Muscle layer of duodenum (tissue), 2 donors: Measurements from ENCODE around the gene LCLAT1.

Source experiments
- H3K27ac ChIP-seq: one replicate; pipeline ENCODE4 v1.7.0; 2013; ENCODE audit warnings: mild to moderate bottlenecking, low read length
- H3K27me3 ChIP-seq: one replicate; pipeline ENCODE4 v1.7.0; 2013; ENCODE audit warnings: low read depth, mild to moderate bottlenecking, control low read depth, low read length
- H3K36me3 ChIP-seq, 2 donors: one replicate each; pipeline ENCODE4 v1.7.0; 2013; ENCODE audit warnings: low read length in 2 of 2, control low read depth in 1 of 2, mild to moderate bottlenecking in 1 of 2; ENCODE audit not compliant: insufficient read depth in 2 of 2, control insufficient read depth in 1 of 2
- H3K4me1 ChIP-seq, 2 donors: one replicate each; pipeline ENCODE4 v1.7.0; 2013; ENCODE audit warnings: low read length in 2 of 2, mild to moderate bottlenecking in 2 of 2, control low read depth in 1 of 2, moderate library complexity in 1 of 2; ENCODE audit not compliant: insufficient read depth in 2 of 2, control insufficient read depth in 1 of 2
- H3K4me3 ChIP-seq, 2 donors: one replicate each; pipeline ENCODE4 v1.7.0; 2013; ENCODE audit warnings: low read length in 2 of 2, low read depth in 1 of 2, mild to moderate bottlenecking in 1 of 2
- H3K9me3 ChIP-seq, 2 donors: one replicate each; pipeline ENCODE4 v1.7.0; 2013; ENCODE audit warnings: low read length in 2 of 2, control low read depth in 1 of 2, mild to moderate bottlenecking in 1 of 2; ENCODE audit not compliant: control insufficient read depth in 1 of 2
- donor health status: healthy.

LCLAT1 gene

DNA sequence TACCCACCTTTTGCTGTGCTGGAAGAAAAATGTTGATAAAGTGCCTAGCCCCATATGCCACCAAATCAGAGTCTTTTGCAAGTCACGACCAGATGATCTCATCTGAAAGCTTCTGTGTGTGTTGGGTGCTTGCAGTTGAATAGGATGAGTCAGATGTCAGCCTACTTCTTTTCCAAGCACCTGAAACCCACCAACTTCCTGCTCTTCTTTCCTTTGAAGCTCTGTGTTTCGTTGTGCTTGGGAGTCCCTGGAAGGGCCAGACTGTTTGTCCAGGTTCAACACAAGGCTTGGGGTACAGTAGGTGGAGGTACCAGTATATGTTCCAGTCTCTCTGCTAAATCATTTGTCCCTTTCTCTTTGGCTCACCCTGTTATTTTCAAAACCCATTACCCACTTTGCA, 36.8 kb upstream of the LCLAT1 start:
- Histone ChIP-seq H3K36me3 (no peaks in the 10 kb centered on the region), H3K27me3 (no peaks in the 10 kb centered on the region), H3K9me3 (no peaks in the 10 kb centered on the region), H3K4me1 (peaks cover 14 to 53% of the 10 kb centered on the region in 2 donors), H3K4me3 (no peak overlapping the region), H3K27ac (no peak overlapping the region)

DNA sequence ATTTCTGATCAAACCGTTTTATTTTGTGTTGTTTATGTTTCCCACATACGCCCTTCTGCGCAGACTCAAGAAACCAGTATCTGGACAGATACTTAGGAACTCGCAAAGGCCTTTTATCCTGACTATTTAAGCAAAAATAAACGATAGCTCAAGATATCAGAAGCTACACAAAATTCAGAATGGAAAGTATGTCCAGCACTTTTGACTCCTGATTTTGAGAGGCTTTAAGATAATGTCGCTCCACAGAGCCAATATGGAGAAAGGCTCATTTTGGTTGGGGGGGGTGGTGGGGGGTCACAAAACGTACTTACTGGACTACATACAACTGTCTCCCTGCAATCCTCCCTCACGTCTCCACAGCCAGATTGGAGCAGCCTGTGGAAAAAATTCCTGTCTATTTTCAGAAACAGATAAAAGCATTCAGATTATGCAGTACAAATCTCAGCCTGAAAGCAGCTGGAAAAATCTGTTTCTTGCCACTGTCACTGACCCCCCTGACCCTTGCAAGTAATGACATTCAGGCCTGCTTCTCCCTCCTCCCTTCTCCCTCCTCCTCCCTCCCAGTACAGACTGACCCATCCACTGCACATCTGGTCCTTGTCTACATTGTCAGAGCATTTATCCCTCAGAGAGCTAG, 34.9 kb upstream of the LCLAT1 start:
- no peaks in the 10 kb centered on the region for H3K27me3 ChIP-seq
- no peaks in the 10 kb centered on the region for H3K9me3 ChIP-seq
- H3K36me3 ChIP-seq = no peaks in the 10 kb centered on the region
- H3K27ac ChIP-seq = peak overlapping the region; percentile 69
- H3K4me3 ChIP-seq = no peak overlapping the region
- peaks cover 11 to 43% of the 10 kb centered on the region in 2 donors for H3K4me1 ChIP-seq

DNA sequence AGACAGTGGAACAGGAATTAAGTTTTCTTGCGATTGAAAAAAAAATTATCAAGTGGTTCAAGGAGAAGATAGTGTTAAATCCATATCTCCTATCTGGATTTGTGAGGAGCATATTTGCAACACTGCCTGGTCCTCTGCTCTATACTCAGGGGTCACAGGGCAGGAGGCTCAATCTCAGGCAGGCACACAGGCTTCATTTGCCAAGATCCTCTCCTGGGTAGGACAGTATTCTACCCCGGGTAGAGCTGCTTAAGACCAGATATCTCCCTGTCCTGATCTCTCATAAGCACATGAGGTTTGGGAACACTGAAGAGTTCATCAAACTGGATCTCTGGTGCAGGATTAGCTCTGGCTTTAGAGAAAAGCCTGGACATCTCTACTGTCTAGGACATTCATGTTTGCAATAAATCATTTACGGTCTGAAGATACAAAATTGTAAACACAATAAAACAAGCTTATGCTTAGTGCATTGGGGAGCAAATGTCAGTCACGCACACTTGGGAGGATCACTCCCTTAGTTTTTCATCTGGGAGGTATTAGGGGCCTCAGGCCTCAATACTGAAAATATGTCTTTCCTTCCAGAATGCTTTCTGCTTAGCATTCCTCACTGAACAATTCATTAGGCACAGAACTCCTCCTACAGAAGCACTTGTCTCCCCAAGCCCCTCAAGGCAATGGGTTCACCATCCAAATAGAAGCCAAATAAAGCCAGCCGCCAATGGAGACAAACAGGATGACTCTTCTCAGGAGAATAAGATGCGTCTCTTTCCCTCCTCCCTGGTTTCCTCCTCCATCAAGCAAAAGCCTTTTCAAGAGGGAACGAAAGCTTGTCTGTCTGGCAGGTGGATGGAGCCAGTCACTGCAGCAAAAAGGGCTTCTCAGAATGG, 34.1 kb upstream of the LCLAT1 start:
- Histone ChIP-seq H3K27ac (peak overlapping the region; percentile 69), H3K4me3 (no peak overlapping the region), H3K36me3 (no peaks in the 10 kb centered on the region), H3K4me1 (peaks cover 11 to 37% of the 10 kb centered on the region in 2 donors), H3K27me3 (no peaks in the 10 kb centered on the region), H3K9me3 (no peaks in the 10 kb centered on the region)

DNA sequence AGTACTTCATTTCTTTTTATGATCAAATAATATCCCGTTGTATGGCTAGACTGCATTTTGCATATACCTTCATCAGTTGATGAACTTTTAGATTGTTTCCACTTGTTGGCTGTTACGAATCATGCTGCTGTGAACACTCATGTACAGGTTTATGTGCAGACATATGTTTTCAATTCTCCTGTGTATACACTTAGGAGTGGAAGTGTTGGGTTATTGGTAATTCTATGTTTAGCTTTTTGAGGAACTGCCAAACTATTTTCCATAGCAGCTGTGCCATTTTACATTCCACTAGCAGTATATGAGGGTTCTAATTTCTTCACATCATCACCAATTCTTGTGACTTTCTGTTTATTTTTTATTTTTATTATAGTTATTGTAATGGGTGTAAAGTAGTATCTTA, 32.1 kb upstream of the LCLAT1 start:
- no peak overlapping the region for H3K27ac ChIP-seq
- no peak overlapping the region for H3K4me3 ChIP-seq
- H3K27me3 ChIP-seq = no peaks in the 10 kb centered on the region
- no peaks in the 10 kb centered on the region for H3K9me3 ChIP-seq
- peaks cover 11 to 21% of the 10 kb centered on the region in 2 donors for H3K4me1 ChIP-seq
- H3K36me3 ChIP-seq = no peaks in the 10 kb centered on the region

GRCh38 chr2:30417253-30417652, 29.8 kb upstream of the LCLAT1 start:
- H3K36me3 ChIP-seq = no peaks in the 10 kb centered on the region
- no peak overlapping the region for H3K4me3 ChIP-seq
- peaks cover 11 to 29% of the 10 kb centered on the region in 2 donors for H3K4me1 ChIP-seq
- H3K9me3 ChIP-seq = no peaks in the 10 kb centered on the region
- no peak overlapping the region for H3K27ac ChIP-seq
- no peaks in the 10 kb centered on the region for H3K27me3 ChIP-seq

DNA sequence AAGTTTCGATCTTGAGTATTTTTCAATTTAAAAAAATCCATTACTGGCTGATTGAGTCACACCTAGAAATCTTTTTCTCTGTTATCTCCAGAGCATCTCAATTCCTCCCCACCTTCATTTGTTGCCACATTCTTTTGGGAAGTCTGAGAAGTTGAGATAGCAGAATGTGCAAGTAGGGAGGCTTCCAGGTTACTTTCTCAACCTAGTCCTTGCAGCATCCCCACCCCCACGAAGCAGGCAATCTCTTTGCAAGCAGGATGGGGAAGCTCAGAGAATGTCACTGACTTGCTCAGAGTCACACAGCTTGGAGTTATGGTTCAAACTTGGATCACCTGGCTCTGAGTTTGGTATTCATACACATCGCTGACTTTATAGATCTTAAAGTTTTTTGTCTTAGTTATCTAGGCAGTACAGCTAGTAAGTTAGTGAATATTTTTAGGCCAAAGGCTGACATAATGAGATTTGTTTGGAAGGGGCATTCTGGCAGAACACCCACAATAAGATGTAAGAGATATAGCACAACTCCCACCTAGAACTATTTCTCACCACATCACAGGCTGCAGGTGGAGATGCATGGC, 25.9 kb upstream of the LCLAT1 start:
- no peaks in the 10 kb centered on the region for H3K9me3 ChIP-seq
- no peak overlapping the region for H3K27ac ChIP-seq
- no peaks in the 10 kb centered on the region for H3K36me3 ChIP-seq
- peaks cover 0 to 20% of the 10 kb centered on the region in 2 donors for H3K4me1 ChIP-seq
- no peak overlapping the region for H3K4me3 ChIP-seq
- H3K27me3 ChIP-seq = no peaks in the 10 kb centered on the region

GRCh38 chr2:30421604-30422443, 25.2 kb upstream of the LCLAT1 start:
- no peak overlapping the region for H3K4me3 ChIP-seq
- no peaks in the 10 kb centered on the region for H3K27me3 ChIP-seq
- H3K9me3 ChIP-seq = no peaks in the 10 kb centered on the region
- H3K36me3 ChIP-seq = no peaks in the 10 kb centered on the region
- H3K27ac ChIP-seq = no peak overlapping the region
- peaks cover 0 to 20% of the 10 kb centered on the region in 2 donors for H3K4me1 ChIP-seq

DNA sequence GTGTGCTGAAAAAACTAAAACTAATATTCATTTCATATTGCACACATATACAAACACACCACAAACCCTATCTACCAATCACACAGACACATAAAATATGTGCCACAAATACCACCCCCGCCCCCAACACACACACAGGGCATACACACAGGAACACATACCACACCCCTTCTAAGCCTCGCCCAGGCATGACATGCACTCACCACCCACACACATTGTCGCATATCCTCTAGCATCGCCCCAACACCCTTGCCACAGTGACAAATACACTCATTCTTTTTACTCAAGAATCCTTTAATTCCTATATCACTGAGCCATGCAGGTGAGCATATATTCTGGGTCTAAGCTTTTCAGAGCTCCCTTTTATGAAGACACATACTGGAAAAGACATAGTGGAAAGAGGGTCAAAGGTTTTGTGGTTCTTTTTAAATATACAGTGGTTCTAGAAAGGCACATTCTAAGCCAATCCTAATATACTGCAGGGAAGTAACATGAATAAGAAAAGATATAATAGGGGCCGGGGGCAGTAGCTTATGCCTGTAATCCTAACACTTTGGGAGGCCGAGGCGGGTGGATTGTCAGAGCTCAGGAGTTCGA, 24.5 kb upstream of the LCLAT1 start:
- H3K4me1 ChIP-seq = peaks cover 0 to 20% of the 10 kb centered on the region in 2 donors
- H3K4me3 ChIP-seq = no peak overlapping the region
- no peaks in the 10 kb centered on the region for H3K27me3 ChIP-seq
- no peaks in the 10 kb centered on the region for H3K36me3 ChIP-seq
- H3K9me3 ChIP-seq = no peaks in the 10 kb centered on the region
- H3K27ac ChIP-seq = no peak overlapping the region

DNA sequence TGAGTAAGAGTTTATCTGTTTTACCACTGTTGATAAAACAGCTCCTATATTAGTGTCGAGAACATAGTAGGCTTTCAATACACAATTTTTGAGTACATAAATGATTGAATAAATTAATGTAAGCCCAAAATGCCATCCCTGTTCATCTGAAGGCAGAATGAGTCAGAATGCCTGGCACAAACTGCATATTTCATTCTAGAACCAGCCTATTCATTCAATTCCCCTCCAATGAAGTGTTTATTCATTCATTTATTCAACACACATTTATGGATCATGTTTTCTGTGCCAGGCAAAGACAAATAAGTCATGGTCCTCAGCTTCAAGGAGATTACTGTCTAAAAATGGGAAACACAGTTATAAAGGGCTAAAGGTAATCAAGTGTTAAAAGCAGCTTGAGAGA, 22.8 kb upstream of the LCLAT1 start:
- Histone ChIP-seq H3K4me1 (peaks cover 0 to 20% of the 10 kb centered on the region in 2 donors), H3K9me3 (no peaks in the 10 kb centered on the region), H3K36me3 (no peaks in the 10 kb centered on the region), H3K27me3 (no peaks in the 10 kb centered on the region), H3K4me3 (no peak overlapping the region), H3K27ac (no peak overlapping the region)

DNA sequence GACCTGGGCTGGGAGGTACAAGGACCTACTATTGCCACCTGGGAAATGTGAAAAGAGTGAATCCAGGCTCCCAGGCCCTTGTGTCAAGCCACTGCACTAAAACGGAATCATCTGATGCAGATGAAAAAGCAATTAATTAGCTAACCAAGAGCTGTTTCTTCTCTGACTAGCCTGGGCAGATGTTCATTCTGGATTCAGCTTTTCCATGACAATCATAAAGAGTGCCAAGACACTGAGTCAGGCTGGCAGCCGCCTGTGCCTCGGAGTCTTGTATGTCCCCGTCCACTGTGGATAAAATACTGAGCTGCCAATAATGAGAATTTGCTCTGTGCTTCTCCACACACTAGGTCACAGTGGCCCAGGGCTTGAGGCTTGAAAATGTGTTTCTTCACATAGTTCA, 21.7 kb upstream of the LCLAT1 start:
- H3K27ac ChIP-seq = no peak overlapping the region
- H3K9me3 ChIP-seq = no peaks in the 10 kb centered on the region

More for the DNA sequence above, 21.7 kb upstream of the LCLAT1 start:
- Histone ChIP-seq H3K27me3 (no peaks in the 10 kb centered on the region), H3K4me1 (peaks cover 0 to 20% of the 10 kb centered on the region in 2 donors), H3K36me3 (no peaks in the 10 kb centered on the region), H3K4me3 (no peak overlapping the region)
